ENCODE measurements around the gene FAM89A.

FAM89A gene

GRCh38 chr1:230982696-230983095, 57.4 kb downstream of the FAM89A start:
- ATAC-seq (replicated peaks) (no peak), DNase-seq (no peak)
- Mint-ChIP-seq H3K9me3 (no peaks in the 10 kb centered on the region), H3K4me1 (peaks cover 13 to 37% of the 10 kb centered on the region in 2 donors), H3K36me3 (peaks cover 24 to 39% of the 10 kb centered on the region in 2 donors), H3K4me3 (no peak overlapping the region), H3K27me3 (no peaks in the 10 kb centered on the region), H3K27ac (no peak overlapping the region)

GRCh38 chr1:230979952-230980351, 60.1 kb downstream of the FAM89A start:
- Mint-ChIP-seq H3K9me3 (no peaks in the 10 kb centered on the region), H3K4me3 (no peak overlapping the region), H3K36me3 (peaks cover 20 to 35% of the 10 kb centered on the region in 2 donors), H3K27me3 (no peaks in the 10 kb centered on the region), H3K27ac (no peak overlapping the region), H3K4me1 (peaks cover 20 to 37% of the 10 kb centered on the region in 2 donors)
- DNase-seq (no peak), ATAC-seq (replicated peaks) (no peak)

GRCh38 chr1:230979389-230979716, 60.7 kb downstream of the FAM89A start:
- H3K4me3 Mint-ChIP-seq = no peak overlapping the region
- ATAC-seq (replicated peaks) (no peak), DNase-seq (no peak)
- H3K9me3 Mint-ChIP-seq = no peaks in the 10 kb centered on the region
- H3K4me1 Mint-ChIP-seq = peaks cover 20 to 31% of the 10 kb centered on the region in 2 donors
- H3K27ac Mint-ChIP-seq = peak overlapping the region; percentile 97
- H3K36me3 Mint-ChIP-seq = peaks cover 18 to 34% of the 10 kb centered on the region in 2 donors
- no peaks in the 10 kb centered on the region for H3K27me3 Mint-ChIP-seq

DNA sequence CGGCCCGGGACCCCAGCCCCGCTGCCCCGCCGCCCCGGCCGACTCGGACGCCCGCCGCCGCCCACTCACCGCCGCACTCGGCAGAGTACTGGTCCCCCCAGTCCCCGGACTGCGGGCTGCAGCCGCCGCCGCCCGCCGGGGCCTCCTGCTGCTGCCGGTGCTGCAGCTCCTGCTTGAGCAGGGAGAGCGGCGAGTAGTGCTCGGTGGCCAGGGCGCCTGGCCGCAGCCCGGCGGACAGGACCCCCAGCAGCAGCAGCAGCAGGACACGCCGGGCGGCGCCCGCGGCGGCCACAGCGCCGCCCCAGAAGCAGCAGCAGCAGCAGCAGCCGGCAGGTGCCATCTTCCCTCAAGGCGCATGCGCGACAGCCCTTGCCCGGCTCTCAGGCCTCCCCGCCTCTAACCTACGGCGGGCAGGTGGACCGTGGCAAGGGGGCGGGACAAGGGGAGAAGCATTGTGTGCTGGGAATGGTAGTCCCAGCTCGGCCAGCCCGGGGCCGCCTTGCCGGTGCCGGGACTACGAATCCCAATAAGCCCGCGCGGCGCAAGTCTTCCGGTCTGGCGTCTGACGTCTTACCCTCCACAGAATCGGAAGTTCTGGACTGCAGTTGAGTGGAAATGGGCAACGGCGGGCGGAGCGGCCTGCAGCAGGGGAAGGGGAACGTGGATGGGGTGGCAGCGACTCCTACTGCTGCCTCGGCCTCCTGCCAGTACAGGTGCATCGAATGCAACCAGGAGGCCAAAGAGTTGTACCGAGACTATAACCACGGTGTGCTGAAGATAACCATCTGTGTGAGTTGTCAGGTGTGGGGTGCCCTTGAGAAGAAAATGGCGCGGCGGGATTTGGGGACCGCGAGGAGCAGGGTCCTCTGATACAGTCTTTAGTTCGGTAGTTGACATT, 61.3 kb downstream of the FAM89A start, which contains the start of the genes ARV1 and TTC13:
Gene ARV1 (plus strand): TSS at position 604 of the 898 bp plus-strand sequence. CDS start 12 bp downstream, at position 616.
Gene TTC13 (minus strand): TSS at position 371 of the 898 bp plus-strand sequence. CDS start 31 bp downstream, at position 340.
- DNase-seq = peak; percentile 99
- Mint-ChIP-seq H3K9me3 (no peaks in the 10 kb centered on the region), H3K27me3 (no peaks in the 10 kb centered on the region), H3K27ac (peak within 1 kb of the TSS; percentile 99), H3K4me3 (peak within 1 kb of the TSS; percentile 96 to 100), H3K4me1 (peaks cover 19 to 25% of the 10 kb centered on the region in 2 donors), H3K36me3 (peaks cover 14 to 31% of the 10 kb centered on the region in 2 donors)
- ATAC-seq (replicated peaks) = peak; percentile 92 to 94

DNA sequence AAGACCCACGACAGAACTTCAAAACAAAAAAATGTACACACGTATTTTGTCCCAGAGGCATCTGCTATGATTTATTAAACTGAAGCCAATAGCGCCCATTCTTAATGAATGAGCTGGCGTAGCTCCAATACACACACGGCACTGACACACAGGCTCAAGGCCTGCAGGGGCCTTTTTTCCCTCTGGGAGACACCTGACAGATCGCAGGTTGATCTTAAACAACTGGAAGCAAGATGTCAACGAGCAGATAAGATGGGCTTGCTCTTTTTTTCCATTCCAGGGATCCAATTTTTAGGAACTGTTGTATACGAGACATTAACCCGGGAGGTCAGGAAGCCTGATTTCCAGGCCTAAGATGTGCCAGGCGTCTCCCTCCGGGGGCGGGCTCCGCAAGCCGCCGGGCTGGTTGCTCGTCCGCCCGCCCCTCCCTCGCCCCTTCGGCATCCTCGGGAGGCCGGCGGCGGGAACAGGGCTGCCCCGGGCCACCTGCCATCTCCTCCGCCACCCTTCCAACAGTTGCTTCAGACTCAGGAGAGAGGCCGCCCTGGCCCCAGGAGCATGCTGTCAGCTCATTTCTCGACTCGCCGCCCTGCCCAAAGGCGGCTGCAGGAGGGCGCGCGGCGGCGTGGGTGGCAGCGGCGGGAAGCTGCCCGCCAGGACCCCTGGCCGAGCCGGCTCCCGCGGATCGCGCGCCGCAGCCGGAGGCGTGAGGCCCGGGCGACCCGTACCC, 62.1 kb downstream of the FAM89A start:
- H3K27ac Mint-ChIP-seq = peak overlapping the region; percentile 99
- no peaks in the 10 kb centered on the region for H3K9me3 Mint-ChIP-seq
- ATAC-seq (replicated peaks) (peak; percentile 5 to 6), DNase-seq (no peak)
- H3K36me3 Mint-ChIP-seq = peaks cover 14 to 31% of the 10 kb centered on the region in 2 donors
- peaks cover 24 to 28% of the 10 kb centered on the region in 2 donors for H3K4me1 Mint-ChIP-seq
- peak overlapping the region; percentile 96 to 100 for H3K4me3 Mint-ChIP-seq
- H3K27me3 Mint-ChIP-seq = no peaks in the 10 kb centered on the region

GRCh38 chr1:230976825-230977747, 63.0 kb downstream of the FAM89A start:
- no peaks in the 10 kb centered on the region for H3K9me3 Mint-ChIP-seq
- H3K27ac Mint-ChIP-seq = peak overlapping the region; percentile 99
- H3K4me3 Mint-ChIP-seq = peak overlapping the region; percentile 96 to 100
- H3K27me3 Mint-ChIP-seq = no peaks in the 10 kb centered on the region
- peak; percentile 18 to 23 for ATAC-seq (replicated peaks)
- H3K36me3 Mint-ChIP-seq = peaks cover 14 to 31% of the 10 kb centered on the region in 2 donors
- H3K4me1 Mint-ChIP-seq = peaks cover 31 to 36% of the 10 kb centered on the region in 2 donors
- DNase-seq = no peak

DNA sequence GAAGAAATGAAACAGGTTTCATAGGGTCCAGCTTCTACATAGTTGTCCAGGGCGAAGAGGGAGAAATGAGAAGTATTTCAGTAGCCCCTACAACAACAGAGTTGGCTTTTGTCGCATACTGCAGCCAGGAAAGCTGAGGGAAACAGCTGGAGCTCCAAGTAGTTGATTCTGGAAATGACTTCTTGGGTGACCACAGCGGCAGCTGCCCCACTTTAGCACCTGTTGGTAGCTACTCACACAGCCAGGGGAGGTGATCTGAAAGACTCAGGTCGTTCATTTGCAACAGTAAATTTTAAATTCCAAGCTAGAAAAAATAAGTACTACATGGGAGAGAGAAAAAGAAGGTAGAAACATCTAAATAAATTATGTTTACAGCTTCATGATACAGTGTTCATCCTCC, 63.7 kb downstream of the FAM89A start:
- peaks cover 14 to 31% of the 10 kb centered on the region in 2 donors for H3K36me3 Mint-ChIP-seq
- H3K27ac Mint-ChIP-seq = peak overlapping the region; percentile 90
- no peaks in the 10 kb centered on the region for H3K9me3 Mint-ChIP-seq
- no peak for ATAC-seq (replicated peaks)
- H3K27me3 Mint-ChIP-seq = no peaks in the 10 kb centered on the region
- DNase-seq = no peak
- peak overlapping the region; percentile 64 to 96 for H3K4me3 Mint-ChIP-seq
- peaks cover 36 to 43% of the 10 kb centered on the region in 2 donors for H3K4me1 Mint-ChIP-seq

DNA sequence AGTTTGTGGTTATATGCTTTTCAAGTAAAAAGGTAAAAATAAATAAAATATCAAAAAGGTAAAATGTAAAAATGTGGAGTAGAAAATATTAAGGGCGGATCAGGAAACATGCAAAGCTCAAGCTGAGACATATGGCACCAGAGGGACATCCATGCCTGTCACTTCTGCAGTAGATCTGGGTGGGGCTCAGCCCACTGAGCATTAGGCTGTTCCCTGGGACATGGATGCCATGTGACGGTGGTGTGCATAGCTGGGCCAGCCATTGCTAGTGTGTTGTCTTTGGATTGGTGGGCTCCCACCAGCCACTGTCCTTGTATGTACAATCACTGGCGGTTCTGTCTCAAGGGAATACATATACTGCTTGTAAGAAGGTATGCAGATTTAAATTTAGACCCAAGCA, 64.4 kb downstream of the FAM89A start:
- Mint-ChIP-seq H3K36me3 (peaks cover 15 to 32% of the 10 kb centered on the region in 2 donors), H3K4me1 (peaks cover 36 to 48% of the 10 kb centered on the region in 2 donors), H3K27ac (peak overlapping the region; percentile 32), H3K27me3 (no peaks in the 10 kb centered on the region), H3K4me3 (peak overlapping the region in 1 of 2 donors; percentile 6), H3K9me3 (no peaks in the 10 kb centered on the region)
- no peak for DNase-seq
- ATAC-seq (replicated peaks) = no peak

GRCh38 chr1:230972855-230973271, 67.2 kb downstream of the FAM89A start:
- H3K27me3 Mint-ChIP-seq = no peaks in the 10 kb centered on the region
- H3K36me3 Mint-ChIP-seq = peaks cover 28 to 42% of the 10 kb centered on the region in 2 donors
- no peaks in the 10 kb centered on the region for H3K9me3 Mint-ChIP-seq
- ATAC-seq (replicated peaks) (peak; percentile 87 to 89), DNase-seq (no peak)
- H3K4me3 Mint-ChIP-seq = peak overlapping the region; percentile 28 to 48
- peak overlapping the region; percentile 93 for H3K27ac Mint-ChIP-seq
- peaks cover 45 to 71% of the 10 kb centered on the region in 2 donors for H3K4me1 Mint-ChIP-seq

- peak overlapping the region; percentile 56 for H3K27ac Mint-ChIP-seq
- H3K27me3 Mint-ChIP-seq = no peaks in the 10 kb centered on the region
- ATAC-seq (replicated peaks) (no peak), DNase-seq (no peak)
- peaks cover 42 to 62% of the 10 kb centered on the region in 2 donors for H3K4me1 Mint-ChIP-seq
- H3K9me3 Mint-ChIP-seq = no peaks in the 10 kb centered on the region
- peaks cover 23 to 35% of the 10 kb centered on the region in 2 donors for H3K36me3 Mint-ChIP-seq
- H3K4me3 Mint-ChIP-seq = peak overlapping the region in 1 of 2 donors; percentile 29
Measured at GRCh38 chr1:230971771-230972170, 68.3 kb downstream of the FAM89A start.

GRCh38 chr1:230970432-230970831, 69.6 kb downstream of the FAM89A start:
- no peak for ATAC-seq (replicated peaks)
- peaks cover 18 to 26% of the 10 kb centered on the region in 2 donors for H3K36me3 Mint-ChIP-seq
- no peaks in the 10 kb centered on the region for H3K27me3 Mint-ChIP-seq
- DNase-seq = no peak
- peaks cover 36 to 52% of the 10 kb centered on the region in 2 donors for H3K4me1 Mint-ChIP-seq
- H3K27ac Mint-ChIP-seq = peak overlapping the region; percentile 81
- no peaks in the 10 kb centered on the region for H3K9me3 Mint-ChIP-seq
- no peak overlapping the region for H3K4me3 Mint-ChIP-seq

Data from stimulated activated naive B cell treated with anti-CD40 and anti-IgM and Interleukin-4, amounts not matched to agents 10 μg/mL and 1 μg/mL and 100 μg/mL, for 72 hours (primary cell).